Measurements from ENCODE around the gene NT5M.
"Not testable (repeated sequence)": the region's sequence is repeated elsewhere in the genome, so short reads cannot be mapped to it uniquely, and the experiment has no call there.

The NT5M gene

GRCh38 chr17:17258998-17259397 is 44.2 kb upstream of the NT5M start:
- in situ Hi-C loops (cut with HindIII; ENCODE audit: low pct_ligation_motif_present, low sequenced_read_pairs), result no loop called here
- Histone ChIP-seq H3K27me3 (replicated peaks) (no peaks in the 10 kb centered on the region), H3K4me3 (ENCODE audit: low read depth, low read length) (no peak overlapping the region), H3K27ac (no peak overlapping the region), H3K36me3 (replicated peaks) (peaks cover 48% of the 10 kb centered on the region)
- no peak for TF ChIP-seq CTCF (IDR thresholded peaks at IDR 0.05; ENCODE audit: low read depth, low read length, missing control alignments)
- no peak for DNase-seq

- in situ Hi-C loops (cut with HindIII; ENCODE audit: low pct_ligation_motif_present, low sequenced_read_pairs), result no loop called here
- no peak overlapping the region for H3K4me3 ChIP-seq (ENCODE audit: low read depth, low read length)
- no peaks in the 10 kb centered on the region for H3K27me3 ChIP-seq (replicated peaks)
- H3K36me3 ChIP-seq (replicated peaks), result peaks cover 63% of the 10 kb centered on the region
- DNase-seq, result no peak
- H3K27ac ChIP-seq, result no peak overlapping the region
- no peak for TF ChIP-seq CTCF (IDR thresholded peaks at IDR 0.05; ENCODE audit: low read depth, low read length, missing control alignments)
These were observed 38.7 kb upstream of the NT5M start for GRCh38 chr17:17264430-17264829.

GRCh38 chr17:17269926-17270773 is 33.0 kb upstream of the NT5M start:
- Histone ChIP-seq H3K36me3 (replicated peaks) (peaks cover 55% of the 10 kb centered on the region), H3K27me3 (replicated peaks) (no peaks in the 10 kb centered on the region), H3K27ac (no peak overlapping the region), H3K4me3 (ENCODE audit: low read depth, low read length) (no peak overlapping the region)
- in situ Hi-C loops (cut with HindIII; ENCODE audit: low pct_ligation_motif_present, low sequenced_read_pairs), result no loop called here
- DNase-seq, result no peak
- TF ChIP-seq CTCF (IDR thresholded peaks at IDR 0.05; ENCODE audit: low read depth, low read length, missing control alignments), result peak; percentile 58

- Histone ChIP-seq H3K36me3 (replicated peaks) (peaks cover 18% of the 10 kb centered on the region), H3K27me3 (replicated peaks) (no peaks in the 10 kb centered on the region), H3K27ac (no peak overlapping the region), H3K4me3 (ENCODE audit: low read depth, low read length) (no peak overlapping the region)
- DNase-seq, result no peak
- in situ Hi-C loops (cut with HindIII; ENCODE audit: low pct_ligation_motif_present, low sequenced_read_pairs), result no loop called here
- TF ChIP-seq CTCF (IDR thresholded peaks at IDR 0.05; ENCODE audit: low read depth, low read length, missing control alignments), result no peak
These were observed 27.2 kb upstream of the NT5M start for GRCh38 chr17:17275971-17276370.

- H3K27me3 ChIP-seq (replicated peaks); in situ Hi-C loops (cut with HindIII; ENCODE audit: low pct_ligation_motif_present, low sequenced_read_pairs); H3K4me3 ChIP-seq (ENCODE audit: low read depth, low read length); DNase-seq; H3K27ac ChIP-seq: not testable (repeated sequence)
- H3K36me3 ChIP-seq (replicated peaks), result peaks cover 15% of the 10 kb centered on the region
These were observed 25.7 kb upstream of the NT5M start for GRCh38 chr17:17277431-17277830.

GRCh38 chr17:17279316-17279715 is 23.9 kb upstream of the NT5M start:
- DNase-seq, result no peak
- H3K4me3 ChIP-seq (ENCODE audit: low read depth, low read length), result no peak overlapping the region
- H3K36me3 ChIP-seq (replicated peaks), result peaks cover 2% of the 10 kb centered on the region
- H3K27ac ChIP-seq, result no peak overlapping the region
- H3K27me3 ChIP-seq (replicated peaks), result no peaks in the 10 kb centered on the region
- no peak for TF ChIP-seq CTCF (IDR thresholded peaks at IDR 0.05; ENCODE audit: low read depth, low read length, missing control alignments)
- in situ Hi-C loops (cut with HindIII; ENCODE audit: low pct_ligation_motif_present, low sequenced_read_pairs), result no loop called here

All from brain microvascular endothelial cell (primary cell).